ENCODE measurements around the gene DDHD1. TPM values are rescaled to one million over a fixed set of nuclear protein-coding genes. Genes with fewer than 3 reads are reported as not detected.
A peak's percentile ranks its signal among the peaks of the same experiment; 100 is the strongest.
"Not testable (repeated sequence)": the region's sequence is repeated elsewhere in the genome, so short reads cannot be mapped to it uniquely, and the experiment has no call there.

DDHD1 gene
- total and polyA plus RNA-seq, 2 experiments from 2014 or later = 10.5 to 15.8 TPM

GRCh38 chr14:53137568-53138203, 15.4 kb downstream of the DDHD1 start:
- Histone ChIP-seq H2AFZ (no peak overlapping the region), H3K4me3 (no peak overlapping the region), H3K36me3 (ENCODE audit: low read depth) (peaks cover 6% of the 10 kb centered on the region; the same call in 1 of the 2 replicates), H3K4me2 (ENCODE audit: unreplicated experiment) (no peak overlapping the region), H3K27me3 (replicated peaks; ENCODE audit: insufficient read depth) (no peaks in the 10 kb centered on the region), H4K20me1 (ENCODE audit: insufficient read depth) (peaks cover 6% of the 10 kb centered on the region; the same call in 1 of the 2 replicates), H3K4me1 (ENCODE audit: insufficient read depth) (no peaks in the 10 kb centered on the region), H3F3A (ENCODE audit: insufficient read depth) (no peaks in the 10 kb centered on the region), H3K27ac (no peak overlapping the region), H3K9ac (no peak overlapping the region), H3K9me2 (ENCODE audit: insufficient read depth) (no peaks in the 10 kb centered on the region), H3K79me2 (ENCODE audit: insufficient read depth) (peaks cover 100% of the 10 kb centered on the region), H3K9me3 (ENCODE audit: low read depth) (no peaks in the 10 kb centered on the region)
- TF ChIP-seq EZH2phosphoT487 (IDR thresholded peaks at IDR 0.05; ENCODE audit: insufficient read depth, low read depth) = no peak
- no peak for TF ChIP-seq EZH2 (IDR thresholded peaks at IDR 0.05; ENCODE audit: insufficient read depth, poor library complexity, severe bottlenecking)
- WGBS, 2 experiments (ENCODE audit: low coverage in 1 of 2, low lambda C conversion rate in 2 of 2, missing lambda C conversion rate in 2 of 2) = 92 to 93% methylated on average over 4 of the region's 4 CpGs
- in situ Hi-C loops (cut with MboI) = no loop called here
- peak; percentile 10 for DNase-seq

- H2AFZ ChIP-seq = peak overlapping the region; percentile 65
- H3K9me3 ChIP-seq (ENCODE audit: low read depth); in situ Hi-C loops (cut with MboI); H3K27me3 ChIP-seq (replicated peaks; ENCODE audit: insufficient read depth); H4K20me1 ChIP-seq (ENCODE audit: insufficient read depth); H3K36me3 ChIP-seq (ENCODE audit: low read depth); H3F3A ChIP-seq (ENCODE audit: insufficient read depth); H3K9me2 ChIP-seq (ENCODE audit: insufficient read depth): not testable (repeated sequence)
- 3 to 6% methylated on average over 10 of the region's 10 CpGs for WGBS, 2 experiments (ENCODE audit: low coverage in 1 of 2, low lambda C conversion rate in 2 of 2, missing lambda C conversion rate in 2 of 2)
- peak overlapping the region; percentile 53 for H3K4me3 ChIP-seq
- peak overlapping the region; percentile 46 for H3K27ac ChIP-seq
- peak overlapping the region; percentile 39 for H3K9ac ChIP-seq
- H3K4me2 ChIP-seq (ENCODE audit: unreplicated experiment) = peak overlapping the region; percentile 62
- peaks cover 22% of the 10 kb centered on the region for H3K4me1 ChIP-seq (ENCODE audit: insufficient read depth)
- H3K79me2 ChIP-seq (ENCODE audit: insufficient read depth) = peaks cover 78% of the 10 kb centered on the region
- peak; percentile 59 for DNase-seq
Measured at GRCh38 chr14:53130491-53130890, 22.6 kb downstream of the DDHD1 start.

- no peaks in the 10 kb centered on the region for H3K36me3 ChIP-seq (ENCODE audit: low read depth)
- H3K4me1 ChIP-seq (ENCODE audit: insufficient read depth) = peaks cover 28% of the 10 kb centered on the region
- 97 to 100% methylated on average over 2 of the region's 2 CpGs for WGBS, 2 experiments (ENCODE audit: low coverage in 1 of 2, low lambda C conversion rate in 2 of 2, missing lambda C conversion rate in 2 of 2)
- H4K20me1 ChIP-seq (ENCODE audit: insufficient read depth) = 0 out of 2 replicates have a peak, but pooled peaks cover 3% of the 10 kb centered on the region
- DNase-seq = no peak
- no peak overlapping the region for H3K27ac ChIP-seq
- H3K27me3 ChIP-seq (replicated peaks; ENCODE audit: insufficient read depth) = no peaks in the 10 kb centered on the region
- no peak overlapping the region for H3K9ac ChIP-seq
- H2AFZ ChIP-seq = no peak overlapping the region
- H3K4me2 ChIP-seq (ENCODE audit: unreplicated experiment) = no peak overlapping the region
- no peak overlapping the region for H3K4me3 ChIP-seq
- no peaks in the 10 kb centered on the region for H3K9me3 ChIP-seq (ENCODE audit: low read depth)
- peaks cover 76% of the 10 kb centered on the region for H3K79me2 ChIP-seq (ENCODE audit: insufficient read depth)
- 0 out of 2 replicates have a peak, but pooled peaks cover 4% of the 10 kb centered on the region for H3F3A ChIP-seq (ENCODE audit: insufficient read depth)
- in situ Hi-C loops (cut with MboI) = no loop called here
- TF ChIP-seq EZH2 (IDR thresholded peaks at IDR 0.05; ENCODE audit: insufficient read depth, poor library complexity, severe bottlenecking) = no peak
- no peak for TF ChIP-seq EZH2phosphoT487 (IDR thresholded peaks at IDR 0.05; ENCODE audit: insufficient read depth, low read depth)
- no peaks in the 10 kb centered on the region for H3K9me2 ChIP-seq (ENCODE audit: insufficient read depth)
Measured at GRCh38 chr14:53128303-53129028, 24.7 kb downstream of the DDHD1 start.

DNA sequence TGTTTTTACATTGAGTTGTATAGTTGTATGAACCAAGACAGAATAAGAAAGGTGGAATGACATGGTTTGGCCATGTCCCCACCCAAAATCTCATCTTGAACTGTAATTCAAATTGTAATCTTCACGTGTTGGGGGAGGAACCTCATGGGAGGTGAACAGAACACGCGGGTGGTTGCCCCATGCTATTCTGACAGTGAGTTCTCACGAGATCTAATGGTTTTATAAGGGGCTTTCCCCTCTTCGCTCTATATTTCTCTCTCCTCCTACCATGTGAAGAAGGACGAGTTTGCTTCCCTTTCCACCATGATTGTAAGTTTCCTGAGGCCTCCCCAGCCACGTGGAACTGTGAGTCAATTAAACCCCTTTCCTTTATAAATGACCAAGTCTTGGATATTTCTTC, 25.3 kb downstream of the DDHD1 start:
- peaks cover 28% of the 10 kb centered on the region for H3K4me1 ChIP-seq (ENCODE audit: insufficient read depth)
- no peak overlapping the region for H2AFZ ChIP-seq
- H3K27ac ChIP-seq = no peak overlapping the region
- no peaks in the 10 kb centered on the region for H3K9me3 ChIP-seq (ENCODE audit: low read depth)
- H3K79me2 ChIP-seq (ENCODE audit: insufficient read depth) = peaks cover 74% of the 10 kb centered on the region
- no peaks in the 10 kb centered on the region for H3K27me3 ChIP-seq (replicated peaks; ENCODE audit: insufficient read depth)
- 0 out of 2 replicates have a peak, but pooled peaks cover 3% of the 10 kb centered on the region for H4K20me1 ChIP-seq (ENCODE audit: insufficient read depth)
- H3K4me2 ChIP-seq (ENCODE audit: unreplicated experiment) = no peak overlapping the region
- 0 out of 2 replicates have a peak, but pooled peaks cover 4% of the 10 kb centered on the region for H3F3A ChIP-seq (ENCODE audit: insufficient read depth)
- no peak overlapping the region for H3K4me3 ChIP-seq
- WGBS, 2 experiments (ENCODE audit: low coverage in 1 of 2, low lambda C conversion rate in 2 of 2, missing lambda C conversion rate in 2 of 2) = 98 to 99% methylated on average over 7 of the region's 7 CpGs
- H3K9me2 ChIP-seq (ENCODE audit: insufficient read depth) = no peaks in the 10 kb centered on the region
- in situ Hi-C loops (cut with MboI) = no loop called here
- H3K36me3 ChIP-seq (ENCODE audit: low read depth) = no peaks in the 10 kb centered on the region
- TF ChIP-seq EZH2 (IDR thresholded peaks at IDR 0.05; ENCODE audit: insufficient read depth, poor library complexity, severe bottlenecking) (no peak), EZH2phosphoT487 (IDR thresholded peaks at IDR 0.05; ENCODE audit: insufficient read depth, low read depth) (no peak)
- DNase-seq = no peak
- no peak overlapping the region for H3K9ac ChIP-seq

All from GM23248 (cell line).